Measurements from ENCODE around the gene ZNF813.

Gene ZNF813

GRCh38 chr19:53518121-53518520 lies 50.6 kb downstream of the ZNF813 start (continued):
- TF ChIP-seq BCL6B (tag by site-specific recombination; IDR thresholded peaks at IDR 0.05) (no peak), ZBTB26 (tag by site-specific recombination; optimal IDR thresholded peaks at IDR 0.05) (no peak), ZNF155 (tag by site-specific recombination; IDR thresholded peaks at IDR 0.05) (no peak), ZNF121 (tag by site-specific recombination; IDR thresholded peaks at IDR 0.05) (no peak), ZSCAN30 (tag by site-specific recombination; IDR thresholded peaks at IDR 0.05) (no peak), ZNF830 (tag by site-specific recombination; IDR thresholded peaks at IDR 0.05; ENCODE audit: low read depth) (no peak), HOXA7 (CRISPR knock-in tag; IDR thresholded peaks at IDR 0.05; ENCODE audit: borderline replicate concordance) (no peak)

GRCh38 chr19:53518716-53519115 lies 51.2 kb downstream of the ZNF813 start:
- POLR2A ChIA-PET: no interaction called here
- Histone ChIP-seq H3K36me3 (ENCODE audit: control insufficient read depth in 2 of 2, insufficient read depth in 1 of 2, low read length in 2 of 2) (peaks cover 8 to 11% of the 10 kb centered on the region in 2 experiments), H3K4me1 (ENCODE audit: control insufficient read depth, insufficient read depth, low read length) (no peaks in the 10 kb centered on the region), H3K4me3 (ENCODE audit: low read depth, low read length) (no peak overlapping the region), H3K9me3 (ENCODE audit: control insufficient read depth, insufficient read depth, low read depth, low read length) (no peaks in the 10 kb centered on the region), H3K27ac (ENCODE audit: extremely low read depth, low read depth, low read length) (no peak overlapping the region)
- no peak for TF ChIP-seq ZNF501 (tag by site-specific recombination; IDR thresholded peaks at IDR 0.05)
- TF ChIP-seq BCL11B (tag by site-specific recombination; IDR thresholded peaks at IDR 0.05; ENCODE audit: low read depth): no peak
- no peak for TF ChIP-seq HIC1 (tag by site-specific recombination; IDR thresholded peaks at IDR 0.05)
- TF ChIP-seq YY2 (tag by site-specific recombination; IDR thresholded peaks at IDR 0.05): no peak
- no peak for TF ChIP-seq SP7 (tag by site-specific recombination; IDR thresholded peaks at IDR 0.05)
- TF ChIP-seq ZNF26 (tag by site-specific recombination; IDR thresholded peaks at IDR 0.05): no peak
- no peak for TF ChIP-seq ZBTB21 (tag by site-specific recombination; IDR thresholded peaks at IDR 0.05)
- no peak for TF ChIP-seq ZNF433 (tag by site-specific recombination; IDR thresholded peaks at IDR 0.05; ENCODE audit: low read depth)
- no peak for TF ChIP-seq INSM2 (tag by site-specific recombination; IDR thresholded peaks at IDR 0.05)
- TF ChIP-seq ZNF174 (tag by site-specific recombination; IDR thresholded peaks at IDR 0.05): no peak
- no peak for TF ChIP-seq ZNF132 (tag by site-specific recombination; IDR thresholded peaks at IDR 0.05; ENCODE audit: borderline replicate concordance)
- TF ChIP-seq ZNF610 (tag by site-specific recombination; IDR thresholded peaks at IDR 0.05; ENCODE audit: borderline replicate concordance): no peak
- TF ChIP-seq ZNF223 (tag by site-specific recombination; IDR thresholded peaks at IDR 0.05): no peak
- no peak for TF ChIP-seq SCRT2 (tag by site-specific recombination; IDR thresholded peaks at IDR 0.05)
- TF ChIP-seq ZFP41 (tag by site-specific recombination; IDR thresholded peaks at IDR 0.05; ENCODE audit: borderline replicate concordance): no peak
- CTCF ChIA-PET: no interaction called here

All from HEK293 (cell line).